ENCODE results near the gene HACD3.

DNA sequence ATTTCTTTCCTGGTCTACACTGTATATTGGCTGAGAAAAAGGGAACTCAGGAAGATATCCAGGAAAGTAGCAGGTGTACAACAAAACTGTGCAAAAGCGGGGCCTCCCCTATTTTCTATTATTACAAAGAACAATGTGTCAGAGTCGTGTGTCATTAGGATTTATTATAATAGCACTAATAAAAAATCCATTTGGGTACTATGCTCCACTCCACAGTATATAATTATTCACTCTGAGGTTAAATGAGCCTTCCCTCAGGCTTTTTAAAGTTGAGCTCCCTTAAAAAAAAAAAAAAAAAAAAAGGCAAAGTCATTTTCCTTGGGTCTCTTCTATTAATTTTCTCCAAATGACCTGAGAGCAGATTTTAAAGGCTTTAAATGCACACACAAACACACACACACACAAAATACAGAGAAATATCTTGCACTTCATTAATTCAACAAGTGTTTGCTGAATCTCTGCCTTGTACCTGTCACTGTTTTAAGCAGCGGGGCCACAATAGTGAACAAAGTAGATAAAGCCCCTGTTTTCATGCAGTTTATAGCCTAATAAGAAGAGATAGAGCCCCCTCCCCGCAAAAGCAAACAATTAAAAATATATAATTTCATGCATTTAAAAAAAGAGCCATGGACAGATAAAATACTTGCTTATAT, 11.5 kb upstream of the HACD3 start:
- TF ChIP-seq, protein P1, sequence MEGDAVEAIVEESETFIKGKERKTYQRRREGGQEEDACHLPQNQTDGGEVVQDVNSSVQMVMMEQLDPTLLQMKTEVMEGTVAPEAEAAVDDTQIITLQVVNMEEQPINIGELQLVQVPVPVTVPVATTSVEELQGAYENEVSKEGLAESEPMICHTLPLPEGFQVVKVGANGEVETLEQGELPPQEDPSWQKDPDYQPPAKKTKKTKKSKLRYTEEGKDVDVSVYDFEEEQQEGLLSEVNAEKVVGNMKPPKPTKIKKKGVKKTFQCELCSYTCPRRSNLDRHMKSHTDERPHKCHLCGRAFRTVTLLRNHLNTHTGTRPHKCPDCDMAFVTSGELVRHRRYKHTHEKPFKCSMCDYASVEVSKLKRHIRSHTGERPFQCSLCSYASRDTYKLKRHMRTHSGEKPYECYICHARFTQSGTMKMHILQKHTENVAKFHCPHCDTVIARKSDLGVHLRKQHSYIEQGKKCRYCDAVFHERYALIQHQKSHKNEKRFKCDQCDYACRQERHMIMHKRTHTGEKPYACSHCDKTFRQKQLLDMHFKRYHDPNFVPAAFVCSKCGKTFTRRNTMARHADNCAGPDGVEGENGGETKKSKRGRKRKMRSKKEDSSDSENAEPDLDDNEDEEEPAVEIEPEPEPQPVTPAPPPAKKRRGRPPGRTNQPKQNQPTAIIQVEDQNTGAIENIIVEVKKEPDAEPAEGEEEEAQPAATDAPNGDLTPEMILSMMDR (IDR thresholded peaks at IDR 0.05): no peak
- no peak for TF ChIP-seq POLR2A (IDR thresholded peaks at IDR 0.05)

Data from lower leg skin (tissue), 3 donors.